ENCODE measurements around the gene CHD9NB.

The CHD9NB gene

GRCh38 chr16:53029971-53030370 is 22.7 kb downstream of the CHD9NB start:
- no peak for DNase-seq (ENCODE audit: low read depth in 2 of 2)

GRCh38 chr16:53024045-53024444 is 28.7 kb downstream of the CHD9NB start:
- DNase-seq (ENCODE audit: low read depth in 2 of 2): no peak

- DNase-seq (ENCODE audit: low read depth in 2 of 2): no peak
Observed at GRCh38 chr16:53022374-53022773, 30.3 kb downstream of the CHD9NB start.

- DNase-seq (ENCODE audit: low read depth in 2 of 2): no peak
Observed at GRCh38 chr16:53018834-53019416, 33.8 kb downstream of the CHD9NB start.

GRCh38 chr16:53014287-53014686 is 38.4 kb downstream of the CHD9NB start:
- no peak for DNase-seq (ENCODE audit: low read depth in 2 of 2)

GRCh38 chr16:53007095-53007494 is 45.6 kb downstream of the CHD9NB start:
- DNase-seq (ENCODE audit: low read depth in 2 of 2): no peak

GRCh38 chr16:52997922-52998321 is 54.8 kb downstream of the CHD9NB start:
- no peak for DNase-seq (ENCODE audit: low read depth in 2 of 2)

GRCh38 chr16:52994942-52995341 is 57.8 kb downstream of the CHD9NB start:
- no peak for DNase-seq (ENCODE audit: low read depth in 2 of 2)

GRCh38 chr16:52993179-52993578 is 59.5 kb downstream of the CHD9NB start:
- no peak for DNase-seq (ENCODE audit: low read depth in 2 of 2)

- DNase-seq (ENCODE audit: low read depth in 2 of 2): no peak
Observed at GRCh38 chr16:52991572-52991971, 61.1 kb downstream of the CHD9NB start.

All from stimulated activated CD4-positive, alpha-beta T cell treated with anti-CD3 and anti-CD28 coated beads, Interleukin-15, amount 100 ng/mL, for 48 hours (primary cell).